Measurements from ENCODE around the gene ZEB2. TPM values are rescaled to one million over a fixed set of nuclear protein-coding genes. Genes with fewer than 3 reads are reported as not detected.

The ZEB2 gene
- 15.2 and 16.9 TPM in 2 replicates for total RNA-seq (2014; rRNA removed; shearing (Covaris generic))
- 4.0 and 5.1 TPM in 2 replicates for total RNA-seq (2022)
- percentile 44 among the genes with signal in this experiment for Bru-seq, nascent RNA
- percentile 34 among the genes with signal in this experiment for BruChase-seq, experiment 1, labeled RNA remaining after a 6-hour chase
- percentile 34 among the genes with signal in this experiment for BruChase-seq, experiment 2, labeled RNA remaining after a 2-hour chase
- long read RNA-seq, full-length matches to known transcripts, result 1 of 6 reads
- long read RNA-seq, partial matches to known transcripts, result 1 of 6 reads
- long read RNA-seq, other reads (novel, unspliced or antisense), result 4 of 6 reads

- no TSS peak for BruUV-seq (replicated peaks)
- CTCF ChIA-PET (ENCODE audit: unreplicated experiment), result no interaction called here
- DNase-seq (ENCODE audit: low spot score), result peak; percentile 81
- no peaks in the 10 kb centered on the region for H3K79me2 ChIP-seq (ENCODE audit: insufficient read depth, low read depth, low read length)
- H3K4me1 ChIP-seq (ENCODE audit: insufficient read depth, low read length, poor library complexity, severe bottlenecking), result peaks cover 57% of the 10 kb centered on the region
- peak within 1 kb of the TSS; percentile 81 for H3K4me2 ChIP-seq (ENCODE audit: low read length)
- TF ChIP-seq EZH2phosphoT487 (IDR thresholded peaks at IDR 0.05; ENCODE audit: borderline replicate concordance, low read depth, low read length) (no peak), CTCF (conservative IDR thresholded peaks at IDR 0.05; ENCODE audit: low read length) (peak; percentile 77)
- peak within 1 kb of the TSS; percentile 74 for H2AFZ ChIP-seq (ENCODE audit: low read length)
- POLR2A ChIA-PET, result interaction anchor here (0.6 to 1.6 kb wide), 4 partner anchors 12 to 286 kb away, joined by 3 to 5 read pairs (median 3); no protein-coding TSS in a partner anchor
- intact Hi-C loops (cut with micrococcal nuclease; ENCODE audit: unreplicated experiment), result loop anchor here (2.0 to 10.0 kb wide), 6 partner anchors 185 to 1235 kb away; a partner anchor contains a TSS
- peak within 1 kb of the TSS; percentile 83 for H3K4me3 ChIP-seq (ENCODE audit: low read depth, low read length, poor library complexity, severe bottlenecking)
- H3K27ac ChIP-seq (ENCODE audit: low read depth, low read length, poor library complexity, severe bottlenecking), result peak within 1 kb of the TSS; percentile 42
- H4K20me1 ChIP-seq (ENCODE audit: insufficient read depth, low read length), result peaks cover 10% of the 10 kb centered on the region; the same call in 1 of the 2 replicates
- H3K9me3 ChIP-seq (ENCODE audit: low read length), result no peaks in the 10 kb centered on the region
- no peaks in the 10 kb centered on the region for H3K9me2 ChIP-seq (ENCODE audit: insufficient read depth, low read length)
- H3K36me3 ChIP-seq (ENCODE audit: insufficient read depth, low read length), result no peaks in the 10 kb centered on the region
These were observed at the start of gene ZEB2 for GRCh38 chr2:144519934-144520731. ZEB2 (minus strand) TSS chr2:144520119; CDS start chr2:144517350, 2,769 bp downstream.

GRCh38 chr2:144567745-144568144 lies 47.8 kb upstream of the ZEB2 start:
- TF ChIP-seq EZH2phosphoT487 (IDR thresholded peaks at IDR 0.05; ENCODE audit: borderline replicate concordance, low read depth, low read length) (no peak), CTCF (conservative IDR thresholded peaks at IDR 0.05; ENCODE audit: low read length) (no peak)
- Histone ChIP-seq H3K4me1 (ENCODE audit: insufficient read depth, low read length, poor library complexity, severe bottlenecking) (peaks cover 12% of the 10 kb centered on the region), H4K20me1 (ENCODE audit: insufficient read depth, low read length) (no peaks in the 10 kb centered on the region), H3K4me2 (ENCODE audit: low read length) (no peak overlapping the region), H3K9me2 (ENCODE audit: insufficient read depth, low read length) (no peaks in the 10 kb centered on the region), H2AFZ (ENCODE audit: low read length) (no peak overlapping the region), H3K36me3 (ENCODE audit: insufficient read depth, low read length) (no peaks in the 10 kb centered on the region), H3K79me2 (ENCODE audit: insufficient read depth, low read depth, low read length) (no peaks in the 10 kb centered on the region), H3K27ac (ENCODE audit: low read depth, low read length, poor library complexity, severe bottlenecking) (no peak overlapping the region), H3K4me3 (ENCODE audit: low read depth, low read length, poor library complexity, severe bottlenecking) (no peak overlapping the region), H3K9me3 (ENCODE audit: low read length) (no peaks in the 10 kb centered on the region)
- DNase-seq (ENCODE audit: low spot score), result no peak
- no TSS peak for BruUV-seq (replicated peaks)
- intact Hi-C loops (cut with micrococcal nuclease; ENCODE audit: unreplicated experiment), result no loop called here
- ChIA-PET POLR2A (interaction anchor here (0.6 to 2.5 kb wide), 5 partner anchors 10 to 1409 kb away, joined by 3 to 15 read pairs (median 4); no protein-coding TSS in a partner anchor), CTCF (ENCODE audit: unreplicated experiment) (no interaction called here)

Measured in OCI-LY7 (cell line).